Measurements from ENCODE around the gene CBFA2T3. TPM values are rescaled to one million over a fixed set of nuclear protein-coding genes. Genes with fewer than 3 reads are reported as not detected.
A peak's percentile ranks its signal among the peaks of the same experiment; 100 is the strongest.

Gene CBFA2T3
- total RNA-seq, 1 donor from 2014 or later: 2.4 TPM

- Histone ChIP-seq H3K4me1 (ENCODE audit: insufficient read depth, low read length) (no peaks in the 10 kb centered on the region), H3K9ac (ENCODE audit: low read length) (no peak overlapping the region), H3K4me3 (ENCODE audit: insufficient read depth, low read depth, low read length) (no peak overlapping the region), H3K79me2 (ENCODE audit: insufficient read depth, low read length) (no peaks in the 10 kb centered on the region), H3K4me2 (ENCODE audit: low read length) (no peak overlapping the region), H3K27me3 (ENCODE audit: insufficient read depth, low read length) (peaks cover 5% of the 10 kb centered on the region), H2AFZ (ENCODE audit: low read depth, low read length) (no peak overlapping the region), H4K20me1 (ENCODE audit: insufficient read depth, low read length) (no peaks in the 10 kb centered on the region), H3K27ac (ENCODE audit: low read depth, low read length) (no peak overlapping the region), H3K9me3 (ENCODE audit: insufficient read depth, low read depth, low read length) (no peaks in the 10 kb centered on the region), H3K36me3 (ENCODE audit: insufficient read depth, low read length) (no peaks in the 10 kb centered on the region)
- FAIRE-seq (no peak), DNase-seq (ENCODE audit: low read depth) (no peak)
- Mint-ChIP-seq H3K36me3 (ENCODE audit: low read depth, unreplicated experiment) (peaks cover 6% of the 10 kb centered on the region), H3K9me3 (ENCODE audit: unreplicated experiment) (peaks cover 3% of the 10 kb centered on the region), H3K27ac (ENCODE audit: unreplicated experiment) (no peak overlapping the region), H3K27me3 (ENCODE audit: low read depth, unreplicated experiment) (peaks cover 44% of the 10 kb centered on the region), H3K4me3 (ENCODE audit: unreplicated experiment) (no peak overlapping the region), H3K4me1 (ENCODE audit: low read depth, unreplicated experiment) (no peaks in the 10 kb centered on the region)
- TF ChIP-seq EZH2 (IDR thresholded peaks at IDR 0.05; ENCODE audit: insufficient read depth, low read length): no peak
- TF ChIP-seq, protein P1, sequence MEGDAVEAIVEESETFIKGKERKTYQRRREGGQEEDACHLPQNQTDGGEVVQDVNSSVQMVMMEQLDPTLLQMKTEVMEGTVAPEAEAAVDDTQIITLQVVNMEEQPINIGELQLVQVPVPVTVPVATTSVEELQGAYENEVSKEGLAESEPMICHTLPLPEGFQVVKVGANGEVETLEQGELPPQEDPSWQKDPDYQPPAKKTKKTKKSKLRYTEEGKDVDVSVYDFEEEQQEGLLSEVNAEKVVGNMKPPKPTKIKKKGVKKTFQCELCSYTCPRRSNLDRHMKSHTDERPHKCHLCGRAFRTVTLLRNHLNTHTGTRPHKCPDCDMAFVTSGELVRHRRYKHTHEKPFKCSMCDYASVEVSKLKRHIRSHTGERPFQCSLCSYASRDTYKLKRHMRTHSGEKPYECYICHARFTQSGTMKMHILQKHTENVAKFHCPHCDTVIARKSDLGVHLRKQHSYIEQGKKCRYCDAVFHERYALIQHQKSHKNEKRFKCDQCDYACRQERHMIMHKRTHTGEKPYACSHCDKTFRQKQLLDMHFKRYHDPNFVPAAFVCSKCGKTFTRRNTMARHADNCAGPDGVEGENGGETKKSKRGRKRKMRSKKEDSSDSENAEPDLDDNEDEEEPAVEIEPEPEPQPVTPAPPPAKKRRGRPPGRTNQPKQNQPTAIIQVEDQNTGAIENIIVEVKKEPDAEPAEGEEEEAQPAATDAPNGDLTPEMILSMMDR (IDR thresholded peaks at IDR 0.05; ENCODE audit: insufficient read depth, low read depth, low read length): no peak
Measured at GRCh38 chr16:88963583-88963982, 13.4 kb downstream of the CBFA2T3 start.

GRCh38 chr16:88962478-88963152 lies 14.4 kb downstream of the CBFA2T3 start:
- no peaks in the 10 kb centered on the region for H3K4me1 ChIP-seq (ENCODE audit: insufficient read depth, low read length)
- H3K4me2 ChIP-seq (ENCODE audit: low read length): no peak overlapping the region
- H3K9ac ChIP-seq (ENCODE audit: low read length): no peak overlapping the region
- H2AFZ ChIP-seq (ENCODE audit: low read depth, low read length): no peak overlapping the region
- H3K4me3 ChIP-seq (ENCODE audit: insufficient read depth, low read depth, low read length): no peak overlapping the region
- H3K27me3 ChIP-seq (ENCODE audit: insufficient read depth, low read length): peaks cover 9% of the 10 kb centered on the region
- H3K79me2 ChIP-seq (ENCODE audit: insufficient read depth, low read length): no peaks in the 10 kb centered on the region
- no peaks in the 10 kb centered on the region for H3K9me3 ChIP-seq (ENCODE audit: insufficient read depth, low read depth, low read length)
- Mint-ChIP-seq H3K27me3 (ENCODE audit: low read depth, unreplicated experiment) (peaks cover 51% of the 10 kb centered on the region), H3K36me3 (ENCODE audit: low read depth, unreplicated experiment) (peaks cover 6% of the 10 kb centered on the region), H3K4me1 (ENCODE audit: low read depth, unreplicated experiment) (no peaks in the 10 kb centered on the region), H3K4me3 (ENCODE audit: unreplicated experiment) (no peak overlapping the region), H3K27ac (ENCODE audit: unreplicated experiment) (peak overlapping the region; percentile 53), H3K9me3 (ENCODE audit: unreplicated experiment) (peaks cover 3% of the 10 kb centered on the region)
- no peaks in the 10 kb centered on the region for H4K20me1 ChIP-seq (ENCODE audit: insufficient read depth, low read length)
- no peak for DNase-seq (ENCODE audit: low read depth)
- TF ChIP-seq, protein P1 (IDR thresholded peaks at IDR 0.05; ENCODE audit: insufficient read depth, low read depth, low read length): no peak
- TF ChIP-seq EZH2 (IDR thresholded peaks at IDR 0.05; ENCODE audit: insufficient read depth, low read length): no peak
- H3K27ac ChIP-seq (ENCODE audit: low read depth, low read length): no peak overlapping the region
- FAIRE-seq: no peak
- no peaks in the 10 kb centered on the region for H3K36me3 ChIP-seq (ENCODE audit: insufficient read depth, low read length)

DNA sequence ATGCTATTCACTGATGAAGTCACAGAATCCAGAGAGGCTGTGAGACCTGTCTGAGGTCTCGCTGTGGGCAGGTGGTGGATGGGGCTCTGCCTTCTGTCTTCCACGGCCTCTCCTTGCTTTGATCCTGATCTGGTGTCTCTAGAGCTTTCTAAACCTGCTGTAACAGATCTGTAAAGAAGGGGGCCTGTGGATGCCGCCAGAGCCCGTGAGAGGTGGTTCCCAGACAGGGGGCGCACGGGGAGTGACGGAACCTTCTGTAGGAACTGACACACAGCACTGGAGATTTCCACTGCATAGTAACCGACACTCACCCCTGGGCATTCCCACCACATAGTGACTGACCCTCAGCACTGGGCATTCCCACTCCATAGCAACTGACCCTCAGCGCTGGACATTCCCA lies 16.0 kb downstream of the CBFA2T3 start:
- DNase-seq (ENCODE audit: low read depth) (no peak), FAIRE-seq (no peak)
- Histone ChIP-seq H3K36me3 (ENCODE audit: insufficient read depth, low read length) (no peaks in the 10 kb centered on the region), H3K4me2 (ENCODE audit: low read length) (no peak overlapping the region), H3K79me2 (ENCODE audit: insufficient read depth, low read length) (no peaks in the 10 kb centered on the region), H3K4me1 (ENCODE audit: insufficient read depth, low read length) (no peaks in the 10 kb centered on the region), H3K4me3 (ENCODE audit: insufficient read depth, low read depth, low read length) (no peak overlapping the region), H3K9me3 (ENCODE audit: insufficient read depth, low read depth, low read length) (no peaks in the 10 kb centered on the region), H3K9ac (ENCODE audit: low read length) (no peak overlapping the region), H4K20me1 (ENCODE audit: insufficient read depth, low read length) (no peaks in the 10 kb centered on the region), H2AFZ (ENCODE audit: low read depth, low read length) (no peak overlapping the region), H3K27me3 (ENCODE audit: insufficient read depth, low read length) (peaks cover 10% of the 10 kb centered on the region), H3K27ac (ENCODE audit: low read depth, low read length) (no peak overlapping the region)
- Mint-ChIP-seq H3K27me3 (ENCODE audit: low read depth, unreplicated experiment) (peaks cover 59% of the 10 kb centered on the region), H3K27ac (ENCODE audit: unreplicated experiment) (no peak overlapping the region), H3K4me1 (ENCODE audit: low read depth, unreplicated experiment) (no peaks in the 10 kb centered on the region), H3K9me3 (ENCODE audit: unreplicated experiment) (peaks cover 3% of the 10 kb centered on the region), H3K4me3 (ENCODE audit: unreplicated experiment) (no peak overlapping the region), H3K36me3 (ENCODE audit: low read depth, unreplicated experiment) (peaks cover 6% of the 10 kb centered on the region)
- TF ChIP-seq EZH2 (IDR thresholded peaks at IDR 0.05; ENCODE audit: insufficient read depth, low read length): no peak
- TF ChIP-seq, protein P1 (IDR thresholded peaks at IDR 0.05; ENCODE audit: insufficient read depth, low read depth, low read length): no peak

All from astrocyte (in vitro differentiated cells and primary cell).